Nephron progenitor cell (in vitro differentiated cells): Measurements from ENCODE around the gene FUZ.

ENCODE experiments used
- DNase-seq: peaks from one replicate; pipeline ENCODE4 v3.0.0; 2021
- H3K27ac Mint-ChIP-seq: 2 replicates; pipeline ENCODE4 v1.8.0; 2021; ENCODE audit warnings: mild to moderate bottlenecking, moderate library complexity, mixed read lengths
- H3K27me3 Mint-ChIP-seq: 2 replicates; pipeline ENCODE4 v1.8.0; 2021; ENCODE audit warnings: mild to moderate bottlenecking, low read depth, mixed read lengths; ENCODE audit not compliant: poor library complexity
- H3K36me3 Mint-ChIP-seq: 2 replicates; pipeline ENCODE4 v1.8.0; 2021; ENCODE audit warnings: low read depth, mixed read lengths
- H3K4me1 Mint-ChIP-seq: 2 replicates; pipeline ENCODE4 v1.8.0; 2021; ENCODE audit warnings: mixed read lengths
- H3K4me3 Mint-ChIP-seq: 2 replicates; pipeline ENCODE4 v1.8.0; 2021; ENCODE audit warnings: mild to moderate bottlenecking, moderate library complexity, mixed read lengths
- H3K9me3 Mint-ChIP-seq: 2 replicates; pipeline ENCODE4 v1.8.0; 2021; ENCODE audit warnings: mild to moderate bottlenecking, moderate library complexity, mixed read lengths
- TF ChIP-seq, protein P1 (sequence below): fragments of 200-600 bp; sonication (generic); IDR thresholded peaks from 2 replicates; pipeline ENCODE4 v1.5.0; 2021; ENCODE audit warnings: antibody characterized with exemption

Gene FUZ

DNA sequence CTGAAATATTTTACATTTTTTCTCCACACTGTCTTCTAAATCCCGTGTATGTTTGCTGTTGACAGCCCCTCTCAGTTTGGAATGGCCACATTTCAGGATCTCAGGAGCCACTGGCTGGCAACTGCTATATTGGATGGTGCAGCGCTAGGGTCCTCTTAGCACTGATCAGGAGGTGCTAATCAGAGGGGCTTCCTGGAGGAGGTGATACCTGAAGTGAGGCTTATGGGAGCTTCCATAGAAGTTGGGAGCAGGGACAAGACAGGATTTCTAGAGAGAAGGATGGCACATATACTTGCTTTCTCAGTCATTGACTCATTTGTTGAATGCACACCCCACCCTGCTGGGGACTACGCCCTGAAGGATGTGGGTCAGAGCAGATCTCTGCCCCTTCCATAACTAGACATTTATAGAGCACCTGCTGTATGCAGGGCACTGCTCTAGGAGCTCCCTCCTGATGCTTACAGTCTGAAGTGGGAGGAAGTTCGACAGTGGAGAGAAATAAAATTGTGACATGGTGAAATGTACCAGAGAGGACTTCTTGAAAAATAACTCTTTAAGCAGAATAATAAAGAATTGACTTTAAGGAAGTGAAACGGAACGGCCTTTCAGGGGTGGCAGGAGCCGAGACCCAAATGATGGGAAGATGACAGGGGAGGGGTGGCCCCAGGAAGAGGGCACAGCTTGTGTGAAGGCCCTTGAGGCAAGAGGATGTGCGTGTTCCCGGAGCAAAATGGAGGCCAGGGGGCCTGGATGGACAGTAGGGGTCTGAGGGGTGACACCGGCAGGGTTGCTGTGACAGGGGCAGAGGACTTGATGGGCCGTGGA, 33.1 kb downstream of the FUZ start:
- Mint-ChIP-seq H3K4me1 (peaks cover 17% of the 10 kb centered on the region), H3K27me3 (peaks cover 2% of the 10 kb centered on the region), H3K4me3 (no peak overlapping the region), H3K36me3 (peaks cover 37% of the 10 kb centered on the region), H3K27ac (peak overlapping the region; percentile 83), H3K9me3 (no peaks in the 10 kb centered on the region)
- no peak for DNase-seq
- TF ChIP-seq, protein P1, sequence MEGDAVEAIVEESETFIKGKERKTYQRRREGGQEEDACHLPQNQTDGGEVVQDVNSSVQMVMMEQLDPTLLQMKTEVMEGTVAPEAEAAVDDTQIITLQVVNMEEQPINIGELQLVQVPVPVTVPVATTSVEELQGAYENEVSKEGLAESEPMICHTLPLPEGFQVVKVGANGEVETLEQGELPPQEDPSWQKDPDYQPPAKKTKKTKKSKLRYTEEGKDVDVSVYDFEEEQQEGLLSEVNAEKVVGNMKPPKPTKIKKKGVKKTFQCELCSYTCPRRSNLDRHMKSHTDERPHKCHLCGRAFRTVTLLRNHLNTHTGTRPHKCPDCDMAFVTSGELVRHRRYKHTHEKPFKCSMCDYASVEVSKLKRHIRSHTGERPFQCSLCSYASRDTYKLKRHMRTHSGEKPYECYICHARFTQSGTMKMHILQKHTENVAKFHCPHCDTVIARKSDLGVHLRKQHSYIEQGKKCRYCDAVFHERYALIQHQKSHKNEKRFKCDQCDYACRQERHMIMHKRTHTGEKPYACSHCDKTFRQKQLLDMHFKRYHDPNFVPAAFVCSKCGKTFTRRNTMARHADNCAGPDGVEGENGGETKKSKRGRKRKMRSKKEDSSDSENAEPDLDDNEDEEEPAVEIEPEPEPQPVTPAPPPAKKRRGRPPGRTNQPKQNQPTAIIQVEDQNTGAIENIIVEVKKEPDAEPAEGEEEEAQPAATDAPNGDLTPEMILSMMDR, result no peak

DNA sequence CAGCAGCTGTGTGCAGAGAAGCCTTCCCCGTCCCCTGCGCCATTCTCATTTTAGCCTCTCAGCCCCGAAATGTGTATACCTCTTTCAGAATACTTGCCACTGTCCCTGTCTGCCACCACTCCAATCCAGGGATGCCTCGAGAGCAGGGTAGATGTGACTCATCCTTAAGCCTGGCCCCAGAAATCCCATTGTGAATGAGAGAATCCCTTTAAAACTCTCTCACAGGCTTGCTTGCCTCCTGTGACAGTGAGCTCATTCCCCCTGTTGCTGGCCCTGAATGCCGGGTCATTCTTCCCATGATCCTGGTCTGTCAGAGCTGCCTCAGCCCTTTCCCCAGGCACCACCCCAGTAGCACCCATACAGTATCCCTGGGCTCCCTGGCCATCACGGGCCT, 36.7 kb downstream of the FUZ start:
- Mint-ChIP-seq H3K27me3 (no peaks in the 10 kb centered on the region), H3K36me3 (peaks cover 27% of the 10 kb centered on the region), H3K4me3 (no peak overlapping the region), H3K27ac (no peak overlapping the region), H3K4me1 (peaks cover 24% of the 10 kb centered on the region), H3K9me3 (no peaks in the 10 kb centered on the region)
- TF ChIP-seq, protein P1, result no peak
- no peak for DNase-seq

DNA sequence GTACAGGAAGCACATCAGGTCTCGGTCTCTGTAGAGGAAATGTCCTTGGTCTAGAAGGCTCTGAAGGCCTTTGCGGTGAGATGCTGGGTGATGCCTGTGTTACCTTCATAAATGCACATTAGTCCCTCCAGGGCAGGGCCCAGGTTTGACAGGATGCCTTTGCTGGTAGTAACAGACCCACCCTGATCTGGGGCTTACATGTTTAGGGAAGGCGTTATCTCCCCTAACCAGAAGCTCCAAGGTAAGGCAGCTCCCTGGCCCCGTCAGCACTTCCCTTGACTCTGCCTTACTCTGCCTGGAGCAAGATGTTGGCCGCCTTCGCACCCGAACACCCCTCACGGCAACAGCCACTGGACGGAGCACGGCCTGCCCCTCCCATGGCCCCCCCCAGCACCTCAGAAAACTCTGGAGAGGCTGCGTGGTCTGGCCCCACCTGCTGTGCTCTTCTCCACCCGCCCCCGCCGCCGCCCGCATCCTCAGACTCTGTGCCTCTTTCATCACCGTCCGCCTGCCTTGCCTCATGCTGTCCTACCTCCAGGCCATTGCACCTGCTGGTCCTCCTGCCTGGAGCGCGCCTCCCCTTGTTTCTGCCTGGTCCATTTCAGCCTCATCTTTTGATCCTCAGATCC, 37.2 kb downstream of the FUZ start:
- Mint-ChIP-seq H3K4me3 (no peak overlapping the region), H3K9me3 (no peaks in the 10 kb centered on the region), H3K4me1 (peaks cover 20% of the 10 kb centered on the region), H3K27ac (peak overlapping the region; percentile 74), H3K27me3 (no peaks in the 10 kb centered on the region), H3K36me3 (peaks cover 22% of the 10 kb centered on the region)
- TF ChIP-seq, protein P1, result no peak
- DNase-seq, result no peak

DNA sequence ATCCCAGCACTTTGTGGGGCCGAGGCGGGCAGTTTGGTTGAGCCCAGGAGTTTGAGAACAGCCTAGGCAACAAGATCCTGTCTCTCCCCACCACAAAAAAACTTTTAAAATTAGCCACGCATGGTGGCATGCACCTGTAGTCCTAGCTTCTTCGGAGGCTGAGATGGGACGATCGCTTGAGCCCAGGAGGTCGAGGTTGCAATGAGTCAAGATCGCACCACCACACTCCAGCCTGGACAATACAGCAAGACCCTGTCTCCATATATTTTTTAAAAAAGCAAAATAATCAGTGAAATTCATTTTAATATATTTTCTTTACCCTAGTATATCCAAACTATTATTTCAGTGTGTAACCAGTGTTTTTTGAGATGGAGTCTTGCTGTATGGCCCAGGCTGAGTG, 38.1 kb downstream of the FUZ start:
- Mint-ChIP-seq H3K4me3 (no peak overlapping the region), H3K27ac (no peak overlapping the region), H3K9me3 (no peaks in the 10 kb centered on the region), H3K4me1 (peaks cover 19% of the 10 kb centered on the region), H3K27me3 (no peaks in the 10 kb centered on the region), H3K36me3 (peaks cover 19% of the 10 kb centered on the region)
- TF ChIP-seq, protein P1, result no peak
- DNase-seq, result no peak

DNA sequence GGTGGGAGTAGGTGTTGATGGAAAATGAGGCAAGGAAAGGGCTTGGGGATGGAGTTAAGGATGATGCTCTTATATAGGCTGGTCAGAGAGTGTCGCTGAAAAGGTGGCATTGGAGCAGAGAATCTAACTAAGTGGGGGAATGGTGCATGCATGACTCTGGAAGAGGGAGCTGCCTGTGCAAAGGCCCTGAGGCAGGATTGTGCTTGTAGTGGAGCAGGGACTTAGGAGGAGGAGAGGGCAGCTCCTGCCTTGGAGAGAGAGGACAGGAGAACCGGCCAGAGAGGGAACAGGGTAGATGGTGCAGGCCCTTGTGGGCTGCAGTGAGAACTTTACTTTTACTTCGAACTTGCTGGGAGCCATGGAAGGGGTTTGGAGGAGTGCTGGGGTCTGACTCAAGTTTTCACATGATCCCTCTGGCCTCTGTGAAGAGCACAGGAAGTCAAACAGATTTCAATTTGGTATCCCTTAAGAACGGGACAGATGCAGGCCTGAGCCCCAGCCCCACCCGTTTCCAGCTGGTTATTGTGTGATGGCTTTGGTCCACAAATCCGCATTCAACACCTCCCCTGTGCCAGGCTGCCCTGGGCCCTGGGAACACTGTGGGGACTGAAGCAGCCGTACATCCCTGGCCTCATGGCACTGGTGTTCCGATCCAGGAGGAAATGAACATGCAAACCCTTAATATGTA, 39.3 kb downstream of the FUZ start:
- peaks cover 16% of the 10 kb centered on the region for H3K36me3 Mint-ChIP-seq
- TF ChIP-seq, protein P1, result no peak
- H3K4me3 Mint-ChIP-seq, result no peak overlapping the region
- H3K27me3 Mint-ChIP-seq, result no peaks in the 10 kb centered on the region
- peaks cover 28% of the 10 kb centered on the region for H3K4me1 Mint-ChIP-seq
- no peaks in the 10 kb centered on the region for H3K9me3 Mint-ChIP-seq
- DNase-seq, result no peak
- H3K27ac Mint-ChIP-seq, result peak overlapping the region; percentile 64
